Mesenchymal stem cell (in vitro differentiated cells and primary cell): ENCODE results near the gene SUN2.

Experiments
- DNase-seq: peaks from one replicate; pipeline ENCODE4 v3.0.0-alpha.2; 2013
- H2AFZ ChIP-seq: one replicate; pipeline ENCODE4 v1.6.1; 2013; ENCODE audit warnings: low read depth, mild to moderate bottlenecking, control low read depth, inconsistent platforms, low read length, moderate library complexity
- H2AK5ac ChIP-seq: 2 replicates; pipeline ENCODE4 v1.6.1; 2013; ENCODE audit warnings: low read length, moderate library complexity, mild to moderate bottlenecking, inconsistent platforms; ENCODE audit not compliant: severe bottlenecking
- H2BK120ac ChIP-seq: one replicate; pipeline ENCODE4 v1.6.1; 2013; ENCODE audit warnings: low read depth, mild to moderate bottlenecking, inconsistent platforms, low read length, moderate library complexity
- H2BK12ac ChIP-seq, 2 experiments: one replicate each; pipeline ENCODE4 v1.6.1; 2013; ENCODE audit warnings: inconsistent platforms in 2 of 2, low read length in 2 of 2, mild to moderate bottlenecking in 2 of 2, moderate library complexity in 2 of 2, control low read depth in 1 of 2
- H2BK15ac ChIP-seq: one replicate; pipeline ENCODE4 v1.6.1; 2013; ENCODE audit warnings: mild to moderate bottlenecking, low read depth, inconsistent platforms; ENCODE audit not compliant: poor library complexity, severe bottlenecking
- H2BK5ac ChIP-seq: 2 replicates; pipeline ENCODE4 v1.6.1; 2013; ENCODE audit warnings: low read depth, mild to moderate bottlenecking, low read length, control low read depth, inconsistent platforms; ENCODE audit not compliant: poor library complexity, severe bottlenecking
- H3K14ac ChIP-seq, 2 experiments: one replicate each; pipeline ENCODE4 v1.6.1; 2013; ENCODE audit warnings: inconsistent platforms in 2 of 2, low read length in 2 of 2, control low read depth in 1 of 2, mild to moderate bottlenecking in 1 of 2, moderate library complexity in 1 of 2
- H3K18ac ChIP-seq, 2 experiments: one replicate each; pipeline ENCODE4 v1.6.1; 2013; ENCODE audit warnings: inconsistent platforms in 2 of 2, low read length in 2 of 2, control low read depth in 1 of 2, low read depth in 1 of 2, mild to moderate bottlenecking in 1 of 2
- H3K23ac ChIP-seq, 2 experiments: one replicate each; pipeline ENCODE4 v1.6.1; 2013; ENCODE audit warnings: inconsistent platforms in 2 of 2, low read length in 2 of 2, mild to moderate bottlenecking in 2 of 2, moderate library complexity in 2 of 2, control low read depth in 1 of 2
- H3K27ac ChIP-seq: 2 replicates; pipeline ENCODE4 v1.5.1; 2013; ENCODE audit warnings: mild to moderate bottlenecking, moderate library complexity, low read length, control low read depth, inconsistent platforms; ENCODE audit not compliant: poor library complexity, severe bottlenecking
- H3K27me3 ChIP-seq, 2 experiments: 2 replicates each; pipeline versions ENCODE4 v1.6.1 to v1.7.0; 2013; ENCODE audit warnings: low read length in 2 of 2, mild to moderate bottlenecking in 2 of 2, moderate library complexity in 2 of 2, control low read depth in 1 of 2, inconsistent platforms in 1 of 2; ENCODE audit not compliant: control insufficient read depth in 1 of 2, insufficient read depth in 1 of 2
- H3K36me3 ChIP-seq, 2 experiments: 2 replicates each; pipeline versions ENCODE4 v1.6.1 to v1.7.0; 2013; ENCODE audit warnings: low read length in 2 of 2, control low read depth in 1 of 2, inconsistent platforms in 1 of 2, low read depth in 1 of 2, mild to moderate bottlenecking in 1 of 2; ENCODE audit not compliant: insufficient read depth in 2 of 2, control insufficient read depth in 1 of 2
- H3K4ac ChIP-seq, 2 experiments: one replicate each; pipeline ENCODE4 v1.6.1; 2013; ENCODE audit warnings: inconsistent platforms in 2 of 2, low read length in 2 of 2, mild to moderate bottlenecking in 2 of 2, moderate library complexity in 2 of 2, control low read depth in 1 of 2, low read depth in 1 of 2
- H3K4me1 ChIP-seq: 2 replicates; pipeline ENCODE4 v1.6.1; 2013; ENCODE audit warnings: low read depth, low read length, control low read depth; ENCODE audit not compliant: control insufficient read depth, insufficient read depth
- H3K4me2 ChIP-seq: 2 replicates; pipeline ENCODE4 v1.6.1; 2013; ENCODE audit warnings: low read length, mild to moderate bottlenecking, inconsistent platforms; ENCODE audit not compliant: poor library complexity, severe bottlenecking
- H3K4me3 ChIP-seq, 2 experiments: 2 replicates each; pipeline versions ENCODE4 v1.5.1 to v1.7.0; 2013; ENCODE audit warnings: low read length in 2 of 2, mild to moderate bottlenecking in 2 of 2, control low read depth in 1 of 2, low read depth in 1 of 2; ENCODE audit not compliant: insufficient read depth in 1 of 2
- H3K79me1 ChIP-seq: replicated peaks from 2 replicates; pipeline ENCODE4 v1.6.1; 2013; ENCODE audit warnings: mild to moderate bottlenecking, control low read depth, low read length, inconsistent platforms; ENCODE audit not compliant: poor library complexity, severe bottlenecking
- H3K9ac ChIP-seq: 2 replicates; pipeline ENCODE4 v1.7.0; 2013; ENCODE audit warnings: mild to moderate bottlenecking, low read length, moderate library complexity
- H3K9me3 ChIP-seq: 2 replicates; pipeline ENCODE4 v1.7.0; 2013; ENCODE audit warnings: mild to moderate bottlenecking, low read length; ENCODE audit not compliant: control insufficient read depth
- H4K8ac ChIP-seq: one replicate; pipeline ENCODE4 v1.6.1; 2013; ENCODE audit warnings: inconsistent platforms, mild to moderate bottlenecking, low read length, moderate library complexity
- H4K91ac ChIP-seq: one replicate; pipeline ENCODE4 v1.6.1; 2013; ENCODE audit warnings: mild to moderate bottlenecking, low read length, inconsistent platforms
- WGBS: methylation state at CpG from one replicate; pipeline ENCODE4 v1.1.7; 2013; ENCODE audit warnings: mixed read lengths; 5-methylcytosine and 5-hydroxymethylcytosine counted together

Gene SUN2

DNA sequence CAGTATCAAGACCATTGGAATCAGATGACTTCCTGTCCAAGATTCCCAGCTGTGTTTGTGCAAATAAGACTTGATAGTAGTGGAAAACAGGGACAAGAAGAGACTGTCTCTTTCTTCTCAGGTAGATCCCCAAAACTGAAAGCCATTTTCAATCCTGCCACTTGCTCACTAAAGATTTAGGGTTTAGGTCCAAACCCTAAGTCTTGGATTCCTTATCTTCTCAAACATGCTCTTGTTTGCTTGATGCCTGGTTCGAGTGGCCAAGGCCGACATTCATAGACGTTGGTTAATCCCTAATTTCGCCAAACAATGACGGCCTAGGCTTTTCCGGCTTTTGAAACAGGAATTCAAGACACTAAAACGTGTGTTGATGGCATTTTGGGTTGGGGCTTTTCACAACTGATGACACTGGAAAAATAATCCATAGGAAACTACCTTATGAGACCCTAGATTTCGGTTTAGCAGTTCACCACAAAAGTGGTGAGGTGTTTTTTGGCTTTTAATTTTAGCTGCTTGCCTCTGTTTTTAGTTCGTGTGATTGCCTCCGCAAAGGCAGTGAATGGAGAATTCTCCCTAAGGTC lies 51.1 kb downstream of the SUN2 start:
- no peaks in the 10 kb centered on the region for H3K9me3 ChIP-seq
- H2BK15ac ChIP-seq = no peak overlapping the region
- peaks cover 6% of the 10 kb centered on the region for H3K79me1 ChIP-seq
- H3K4ac ChIP-seq = no peak overlapping the region
- no peak for DNase-seq
- no peak overlapping the region for H3K18ac ChIP-seq
- peak overlapping the region in 1 of 2 experiments; percentile 48 for H3K23ac ChIP-seq
- peak overlapping the region; percentile 79 for H3K9ac ChIP-seq
- H3K14ac ChIP-seq = no peak overlapping the region
- no peak overlapping the region for H4K91ac ChIP-seq
- H3K4me2 ChIP-seq = peak overlapping the region; percentile 82
- H4K8ac ChIP-seq = peak overlapping the region; percentile 42
- no peak overlapping the region for H2BK120ac ChIP-seq
- peaks cover 16% of the 10 kb centered on the region for H3K4me1 ChIP-seq
- peak overlapping the region in 1 of 2 experiments; percentile 71 for H3K4me3 ChIP-seq
- no peak overlapping the region for H3K27ac ChIP-seq
- no peak overlapping the region for H2BK12ac ChIP-seq
- H2AK5ac ChIP-seq = no peak overlapping the region
- WGBS = 63% methylated on average over 9 of the region's 10 CpGs
- no peak overlapping the region for H2BK5ac ChIP-seq
- H2AFZ ChIP-seq = peak overlapping the region; percentile 20
- no peaks in the 10 kb centered on the region for H3K27me3 ChIP-seq
- peaks cover 0 to 6% of the 10 kb centered on the region in 2 experiments for H3K36me3 ChIP-seq

DNA sequence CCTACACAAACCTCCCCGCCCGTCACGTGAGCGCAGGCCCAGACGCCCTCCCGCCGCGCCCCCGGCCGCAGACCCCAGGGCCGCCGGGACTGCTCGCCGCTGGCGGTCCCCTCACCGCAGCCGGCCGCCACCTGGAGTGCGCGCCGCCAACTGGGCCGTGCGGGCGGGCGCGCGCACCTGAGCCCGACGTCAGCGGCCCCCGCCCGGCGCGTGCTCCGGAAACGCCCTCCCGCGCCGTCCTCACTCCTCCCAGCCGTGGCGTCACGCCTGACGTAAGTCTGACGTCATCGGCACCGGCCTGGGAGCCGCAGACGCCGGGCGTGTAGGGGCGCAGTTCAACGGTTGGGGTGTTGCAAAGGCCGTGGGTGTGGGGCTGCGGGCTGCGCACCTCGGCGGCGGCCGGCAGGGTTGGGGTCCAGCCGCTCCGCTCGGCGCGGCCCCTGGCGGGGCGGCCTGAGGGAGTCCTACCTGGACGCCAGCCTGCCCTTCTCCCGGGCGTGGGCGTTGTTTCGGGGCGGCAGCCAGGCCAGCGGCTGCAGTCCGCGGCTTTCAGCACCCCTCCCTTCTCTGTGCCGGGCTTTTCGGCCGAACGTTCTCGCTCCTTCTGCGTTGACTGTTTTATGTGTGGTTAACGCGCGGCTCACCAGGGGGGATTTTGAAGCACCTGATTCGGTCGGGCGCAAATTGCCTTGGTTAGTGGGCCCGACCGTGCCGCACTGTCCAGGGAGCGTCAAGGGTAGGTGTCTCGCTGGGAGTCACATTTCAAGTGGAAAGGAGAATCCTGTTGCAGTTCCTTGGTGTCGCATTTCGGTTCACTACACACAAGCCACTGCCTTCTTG lies 54.8 kb downstream of the SUN2 start, which contains the start of gene JOSD1:
JOSD1 (minus strand) TSS at position 155 of the 840 bp plus-strand sequence. CDS start 956 bp downstream, outside the sequence.
- H2AFZ ChIP-seq = peak within 1 kb of the TSS; percentile 85
- peaks cover 18% of the 10 kb centered on the region for H3K4me1 ChIP-seq
- H3K79me1 ChIP-seq = peaks cover 4% of the 10 kb centered on the region
- H2BK5ac ChIP-seq = peak within 1 kb of the TSS; percentile 84
- peaks cover 0 to 15% of the 10 kb centered on the region in 2 experiments for H3K36me3 ChIP-seq
- peak within 1 kb of the TSS; percentile 84 for H3K27ac ChIP-seq
- H3K4ac ChIP-seq = peak within 1 kb of the TSS; percentile 29 to 96
- peak within 1 kb of the TSS; percentile 99 for H2BK15ac ChIP-seq
- peak within 1 kb of the TSS in 1 of 2 experiments; percentile 98 for H3K14ac ChIP-seq
- peak within 1 kb of the TSS; percentile 91 for H2BK120ac ChIP-seq
- H3K18ac ChIP-seq = peak within 1 kb of the TSS; percentile 91 to 95
- peak within 1 kb of the TSS; percentile 53 for H2AK5ac ChIP-seq
- H3K9me3 ChIP-seq = no peaks in the 10 kb centered on the region
- 1% methylated on average over 80 of the region's 94 CpGs for WGBS
- H3K4me3 ChIP-seq = peak within 1 kb of the TSS; percentile 89
- H3K9ac ChIP-seq = peak within 1 kb of the TSS; percentile 98
- peak within 1 kb of the TSS; percentile 94 for H4K91ac ChIP-seq
- peak within 1 kb of the TSS; percentile 91 for H4K8ac ChIP-seq
- no peaks in the 10 kb centered on the region for H3K27me3 ChIP-seq
- H3K23ac ChIP-seq = peak within 1 kb of the TSS in 1 of 2 experiments; percentile 88
- H3K4me2 ChIP-seq = peak within 1 kb of the TSS; percentile 90
- DNase-seq = peak; percentile 93
- H2BK12ac ChIP-seq = peak within 1 kb of the TSS in 1 of 2 experiments; percentile 86

DNA sequence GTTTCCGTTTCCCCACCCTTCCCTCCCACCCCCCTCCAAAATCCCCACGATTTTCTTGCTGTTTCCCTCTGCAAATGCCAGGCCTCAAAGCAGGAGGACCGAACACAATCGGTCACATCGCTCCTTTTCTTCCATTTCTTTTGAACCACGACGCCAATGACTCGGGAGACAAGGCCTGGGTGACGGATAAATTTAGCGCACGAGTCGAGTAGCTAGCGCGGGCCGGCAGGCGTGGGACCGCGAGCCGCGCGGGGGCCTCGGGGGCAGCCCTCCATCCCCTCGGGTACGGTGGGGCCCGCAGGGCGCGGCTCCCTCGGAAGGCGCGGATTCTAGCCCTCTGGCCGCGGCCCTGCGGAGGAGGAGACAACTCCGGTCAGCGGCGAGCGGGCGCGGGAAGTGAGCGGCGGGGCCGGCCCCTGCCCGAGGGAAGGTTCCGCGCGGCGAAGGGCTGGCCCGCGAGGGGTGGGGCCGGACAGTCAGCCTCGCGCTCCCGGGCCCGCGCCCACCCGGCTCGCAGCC lies 55.5 kb downstream of the SUN2 start:
- peak overlapping the region in 1 of 2 experiments; percentile 98 for H3K14ac ChIP-seq
- H3K18ac ChIP-seq = peak overlapping the region; percentile 91 to 95
- peak overlapping the region; percentile 94 for H4K91ac ChIP-seq
- H4K8ac ChIP-seq = peak overlapping the region; percentile 91
- H3K9ac ChIP-seq = peak overlapping the region; percentile 98
- no peaks in the 10 kb centered on the region for H3K9me3 ChIP-seq
- peaks cover 19% of the 10 kb centered on the region for H3K4me1 ChIP-seq
- peak overlapping the region; percentile 85 for H2AFZ ChIP-seq
- H3K79me1 ChIP-seq = peaks cover 4% of the 10 kb centered on the region
- H3K27me3 ChIP-seq = no peaks in the 10 kb centered on the region
- H2AK5ac ChIP-seq = peak overlapping the region; percentile 53
- peak; percentile 71 for DNase-seq
- H2BK120ac ChIP-seq = peak overlapping the region; percentile 91
- H3K23ac ChIP-seq = peak overlapping the region in 1 of 2 experiments; percentile 88
- peak overlapping the region; percentile 29 to 96 for H3K4ac ChIP-seq
- peak overlapping the region; percentile 99 for H2BK15ac ChIP-seq
- peaks cover 0 to 18% of the 10 kb centered on the region in 2 experiments for H3K36me3 ChIP-seq
- peak overlapping the region; percentile 84 for H2BK5ac ChIP-seq
- WGBS = 1% methylated on average over 25 of the region's 57 CpGs
- H3K4me2 ChIP-seq = peak overlapping the region; percentile 90
- H3K4me3 ChIP-seq = peak overlapping the region; percentile 89
- H2BK12ac ChIP-seq = peak overlapping the region in 1 of 2 experiments; percentile 86
- H3K27ac ChIP-seq = peak overlapping the region; percentile 84
